ENCODE data around the gene FAM13C.

- no peak for TF ChIP-seq CTCF (IDR thresholded peaks at IDR 0.05)
- no peak for TF ChIP-seq POLR2A (IDR thresholded peaks at IDR 0.05)
These were observed 80.5 kb downstream of the FAM13C start for GRCh38 chr10:59281861-59282260.

All from Peyer's patch (tissue), 4 donors.